ENCODE data around the gene PLOD3.

DNA sequence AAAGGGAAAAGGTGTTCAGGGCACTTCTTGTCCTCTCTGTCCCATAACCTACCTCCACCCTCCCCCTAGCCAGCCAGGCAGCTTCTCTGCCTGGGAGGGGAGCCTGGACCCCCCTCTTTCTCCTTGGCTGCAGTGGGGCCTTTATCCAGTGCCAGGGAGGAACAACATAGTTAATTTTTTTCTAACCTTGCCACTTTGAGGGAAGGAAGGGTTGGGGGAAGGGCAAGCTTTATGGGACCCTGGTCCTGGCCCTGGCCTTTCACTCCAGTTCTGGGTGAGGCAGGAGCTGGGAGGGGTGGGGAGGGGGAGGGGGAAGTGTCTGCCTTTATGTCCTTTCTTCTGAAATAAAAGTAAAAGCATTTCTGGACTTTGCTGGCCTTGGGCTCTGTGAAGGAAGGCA is 56.5 kb downstream of the PLOD3 start:
- TF ChIP-seq CTCF (conservative IDR thresholded peaks at IDR 0.05; ENCODE audit: low read length) (no peak), EZH2phosphoT487 (IDR thresholded peaks at IDR 0.05; ENCODE audit: borderline replicate concordance, low read depth, low read length) (no peak)
